HepG2 (cell line): ENCODE measurements around the gene ABHD6. TPM values are rescaled to one million over a fixed set of nuclear protein-coding genes. Genes with fewer than 3 reads are reported as not detected.

Experiments used
- CBX2 ChIP-seq, 2 experiments: fragments of 200-600 bp in 1 of 2; sonication (generic); formaldehyde crosslinking in 1 of 2; IDR thresholded peaks; 2 replicates each; pipeline versions ENCODE4 v1.7.0 to v1.8.1; 2018 to 2022; ENCODE audit warnings: low read depth in 2 of 2, low read length in 1 of 2, mild to moderate bottlenecking in 1 of 2, missing genetic modification reagents in 1 of 2
- FOXA1 ChIP-seq, 2 experiments: fragments of 450-650 bp in 1 of 2; sonication (generic) in 1 of 2; formaldehyde crosslinking in 1 of 2; IDR thresholded peaks; 2 replicates each; pipeline versions ENCODE4 v1.4.0 to v1.6.1; 2016 to 2020; ENCODE audit warnings: missing genetic modification reagents in 1 of 2
- RORA ChIP-seq: sonication (generic); formaldehyde crosslinking; IDR thresholded peaks from 2 replicates; pipeline ENCODE4 v1.5.0; 2020; ENCODE audit warnings: mild to moderate bottlenecking, missing genetic modification reagents, moderate library complexity
- SOX5 ChIP-seq: IDR thresholded peaks from 2 replicates; pipeline ENCODE4 v1.6.1; 2016; ENCODE audit warnings: borderline replicate concordance
- ZNF251 ChIP-seq: sonication (generic); formaldehyde crosslinking; IDR thresholded peaks from 2 replicates; pipeline ENCODE4 v1.9.0; 2021; ENCODE audit warnings: mild to moderate bottlenecking, missing genetic modification reagents
- ZNF446 ChIP-seq: sonication (generic); formaldehyde crosslinking; IDR thresholded peaks from 2 replicates; pipeline ENCODE4 v1.5.0; 2020; ENCODE audit warnings: mild to moderate bottlenecking, missing genetic modification reagents
- ZNF570 ChIP-seq: sonication (generic); formaldehyde crosslinking; IDR thresholded peaks from 2 replicates; pipeline ENCODE4 v1.4.0; 2020; ENCODE audit warnings: mild to moderate bottlenecking, missing genetic modification reagents, borderline replicate concordance
- ZSCAN12 ChIP-seq: sonication (generic); formaldehyde crosslinking; IDR thresholded peaks from 2 replicates; pipeline ENCODE4 v1.9.0; 2021; ENCODE audit warnings: mild to moderate bottlenecking, missing genetic modification reagents
- polyA plus RNA-seq, 8 experiments: library from polyadenylated mRNA; depleted of rRNA in 3 of 8; stranded (reverse) in 7 of 8; unstranded in 1 of 8; fragments of >200 nt; fragmentation: Illumina TruSeq in 4 of 8; extraction: Trizol in 4 of 8; gene quantifications; 2 replicates each; pipeline versions ENCODE4 v1.2.1 to v1.2.3, GENCODE V29; 2011 to 2016; ENCODE audit warnings: low read depth in 4 of 8, missing spikeins in 1 of 8, mixed read lengths in 1 of 8; ENCODE audit not compliant: insufficient read depth in 1 of 8
- total RNA-seq, 5 experiments: library from RNA; depleted of rRNA; stranded (reverse); fragments of >200 nt; fragmentation: Illumina TruSeq; extraction: Trizol; gene quantifications; 2 replicates each; pipeline ENCODE4 v1.2.3, GENCODE V29; 2016; ENCODE audit warnings: low read depth in 1 of 5
- TF ChIP-seq, protein P1 (sequence below): sonication (generic); formaldehyde crosslinking; conservative IDR thresholded peaks from 2 replicates; pipeline ENCODE4 v1.8.1; 2023; ENCODE audit warnings: missing genetic modification reagents
- TF ChIP-seq, protein P2 (sequence below): sonication (generic); formaldehyde crosslinking; IDR thresholded peaks from 2 replicates; pipeline ENCODE4 v1.8.0; 2022; ENCODE audit warnings: mild to moderate bottlenecking, missing genetic modification reagents, moderate library complexity
- TF ChIP-seq, protein P3 (sequence below): IDR thresholded peaks from 2 replicates; pipeline ENCODE4 v1.6.1; 2016; ENCODE audit warnings: control low read depth
- TF ChIP-seq, protein P4 (sequence below): IDR thresholded peaks from 2 replicates; pipeline ENCODE4 v1.6.1; 2018; ENCODE audit warnings: missing genetic modification reagents
- TF ChIP-seq, protein P5 (sequence below): IDR thresholded peaks from 2 replicates; pipeline ENCODE4 v1.6.1; 2016; ENCODE audit warnings: mild to moderate bottlenecking
- TF ChIP-seq, protein P6 (sequence below): IDR thresholded peaks from 2 replicates; pipeline ENCODE4 v1.6.1; 2012; ENCODE audit warnings: low read length, improper control_type of control experiment
- TF ChIP-seq, protein P7 (sequence below): IDR thresholded peaks from 2 replicates; pipeline ENCODE4 v1.6.1; 2016; ENCODE audit warnings: mild to moderate bottlenecking, missing biosample characterization, missing genetic modification reagents
- TF ChIP-seq, protein P8 (sequence below): sonication (generic); IDR thresholded peaks from 2 replicates; pipeline ENCODE4 v1.6.1; 2016; ENCODE audit warnings: low read depth, borderline replicate concordance

ABHD6 gene
- total and polyA plus RNA-seq, 2 of the 13 experiments (the other 11 are each of a cell fraction or from before 2014, with no cell fraction given) = 9.0 to 17.2 TPM

DNA sequence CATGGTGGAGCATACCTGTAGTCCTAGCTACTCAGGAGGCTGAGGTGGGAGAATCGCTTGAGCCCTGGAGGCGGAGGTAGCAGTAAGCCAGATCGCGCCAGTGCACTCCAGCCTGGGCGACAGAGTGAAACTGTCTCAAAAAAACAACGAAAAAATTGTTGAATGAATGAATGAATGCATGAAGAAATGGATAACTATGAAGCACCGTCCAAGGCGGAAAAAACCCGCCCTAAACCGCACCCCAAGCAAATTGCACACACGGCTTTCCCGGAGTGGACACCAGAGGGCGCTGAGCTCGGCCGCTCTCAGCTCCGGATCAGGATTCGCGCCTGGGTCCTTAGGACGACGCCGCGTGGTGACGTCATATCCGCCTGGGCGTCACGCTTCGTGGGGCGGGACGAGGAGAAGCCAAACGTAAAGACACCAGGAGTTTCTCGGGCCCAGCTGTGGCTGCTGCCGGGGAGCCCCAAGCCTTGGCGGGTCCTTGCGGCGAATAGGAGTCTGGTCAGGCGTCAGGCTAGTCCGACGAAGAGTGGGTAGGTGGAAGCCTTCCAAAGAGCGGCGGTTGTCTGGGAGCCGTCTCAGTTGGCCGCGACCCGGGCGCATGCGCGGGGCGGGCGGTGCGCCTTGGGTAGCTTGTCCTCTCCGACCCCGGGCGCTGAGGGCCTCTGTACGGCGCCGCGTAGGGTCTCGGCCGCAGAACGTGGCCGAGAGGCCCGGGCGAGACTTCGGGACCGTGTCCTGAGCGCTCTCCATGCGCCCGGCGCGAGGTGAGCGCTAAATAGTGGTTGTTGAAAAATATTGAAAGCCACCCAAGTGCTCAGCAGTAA lies 68.5 kb downstream of the ABHD6 start, which contains the start of the genes HTD2 and RPP14 (continued):
- TF ChIP-seq, protein P1, sequence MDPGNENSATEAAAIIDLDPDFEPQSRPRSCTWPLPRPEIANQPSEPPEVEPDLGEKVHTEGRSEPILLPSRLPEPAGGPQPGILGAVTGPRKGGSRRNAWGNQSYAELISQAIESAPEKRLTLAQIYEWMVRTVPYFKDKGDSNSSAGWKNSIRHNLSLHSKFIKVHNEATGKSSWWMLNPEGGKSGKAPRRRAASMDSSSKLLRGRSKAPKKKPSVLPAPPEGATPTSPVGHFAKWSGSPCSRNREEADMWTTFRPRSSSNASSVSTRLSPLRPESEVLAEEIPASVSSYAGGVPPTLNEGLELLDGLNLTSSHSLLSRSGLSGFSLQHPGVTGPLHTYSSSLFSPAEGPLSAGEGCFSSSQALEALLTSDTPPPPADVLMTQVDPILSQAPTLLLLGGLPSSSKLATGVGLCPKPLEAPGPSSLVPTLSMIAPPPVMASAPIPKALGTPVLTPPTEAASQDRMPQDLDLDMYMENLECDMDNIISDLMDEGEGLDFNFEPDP (CRISPR knock-in tag) = 0 out of 2 replicates have a peak, but pooled peaks have one; percentile 84
- TF ChIP-seq, protein P2, sequence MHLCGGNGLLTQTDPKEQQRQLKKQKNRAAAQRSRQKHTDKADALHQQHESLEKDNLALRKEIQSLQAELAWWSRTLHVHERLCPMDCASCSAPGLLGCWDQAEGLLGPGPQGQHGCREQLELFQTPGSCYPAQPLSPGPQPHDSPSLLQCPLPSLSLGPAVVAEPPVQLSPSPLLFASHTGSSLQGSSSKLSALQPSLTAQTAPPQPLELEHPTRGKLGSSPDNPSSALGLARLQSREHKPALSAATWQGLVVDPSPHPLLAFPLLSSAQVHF = no peak
- TF ChIP-seq SOX5 (peak; percentile 61), FOXA1 (IDR thresholded peaks at IDR 0.05) (no peak), FOXA1 (CRISPR knock-in tag; IDR thresholded peaks at IDR 0.05) (peak; percentile 43; the same call in 1 of the 2 replicates), ZSCAN12 (CRISPR knock-in tag) (no peak), CBX2 (IDR thresholded peaks at IDR 0.05; ENCODE audit: low read depth, low read length) (no peak), CBX2 (CRISPR knock-in tag; IDR thresholded peaks at IDR 0.05; ENCODE audit: low read depth) (no peak), ZNF570 (CRISPR knock-in tag) (no peak), ZNF251 (CRISPR knock-in tag) (no peak), ZNF446 (0 out of 2 replicates have a peak, but pooled peaks have one; percentile 22), RORA (CRISPR knock-in tag) (no peak)
- TF ChIP-seq, protein P3, sequence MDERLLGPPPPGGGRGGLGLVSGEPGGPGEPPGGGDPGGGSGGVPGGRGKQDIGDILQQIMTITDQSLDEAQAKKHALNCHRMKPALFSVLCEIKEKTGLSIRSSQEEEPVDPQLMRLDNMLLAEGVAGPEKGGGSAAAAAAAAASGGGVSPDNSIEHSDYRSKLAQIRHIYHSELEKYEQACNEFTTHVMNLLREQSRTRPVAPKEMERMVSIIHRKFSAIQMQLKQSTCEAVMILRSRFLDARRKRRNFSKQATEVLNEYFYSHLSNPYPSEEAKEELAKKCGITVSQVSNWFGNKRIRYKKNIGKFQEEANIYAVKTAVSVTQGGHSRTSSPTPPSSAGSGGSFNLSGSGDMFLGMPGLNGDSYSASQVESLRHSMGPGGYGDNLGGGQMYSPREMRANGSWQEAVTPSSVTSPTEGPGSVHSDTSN (CRISPR knock-in tag) = no peak
- TF ChIP-seq, protein P4, sequence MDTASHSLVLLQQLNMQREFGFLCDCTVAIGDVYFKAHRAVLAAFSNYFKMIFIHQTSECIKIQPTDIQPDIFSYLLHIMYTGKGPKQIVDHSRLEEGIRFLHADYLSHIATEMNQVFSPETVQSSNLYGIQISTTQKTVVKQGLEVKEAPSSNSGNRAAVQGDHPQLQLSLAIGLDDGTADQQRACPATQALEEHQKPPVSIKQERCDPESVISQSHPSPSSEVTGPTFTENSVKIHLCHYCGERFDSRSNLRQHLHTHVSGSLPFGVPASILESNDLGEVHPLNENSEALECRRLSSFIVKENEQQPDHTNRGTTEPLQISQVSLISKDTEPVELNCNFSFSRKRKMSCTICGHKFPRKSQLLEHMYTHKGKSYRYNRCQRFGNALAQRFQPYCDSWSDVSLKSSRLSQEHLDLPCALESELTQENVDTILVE = peak; percentile 92; the same call in 1 of the 2 replicates
- TF ChIP-seq, protein P5, sequence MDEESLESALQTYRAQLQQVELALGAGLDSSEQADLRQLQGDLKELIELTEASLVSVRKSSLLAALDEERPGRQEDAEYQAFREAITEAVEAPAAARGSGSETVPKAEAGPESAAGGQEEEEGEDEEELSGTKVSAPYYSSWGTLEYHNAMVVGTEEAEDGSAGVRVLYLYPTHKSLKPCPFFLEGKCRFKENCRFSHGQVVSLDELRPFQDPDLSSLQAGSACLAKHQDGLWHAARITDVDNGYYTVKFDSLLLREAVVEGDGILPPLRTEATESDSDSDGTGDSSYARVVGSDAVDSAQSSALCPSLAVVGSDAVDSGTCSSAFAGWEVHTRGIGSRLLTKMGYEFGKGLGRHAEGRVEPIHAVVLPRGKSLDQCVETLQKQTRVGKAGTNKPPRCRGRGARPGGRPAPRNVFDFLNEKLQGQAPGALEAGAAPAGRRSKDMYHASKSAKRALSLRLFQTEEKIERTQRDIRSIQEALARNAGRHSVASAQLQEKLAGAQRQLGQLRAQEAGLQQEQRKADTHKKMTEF (CRISPR knock-in tag) = peak; percentile 93
- TF ChIP-seq, protein P6, sequence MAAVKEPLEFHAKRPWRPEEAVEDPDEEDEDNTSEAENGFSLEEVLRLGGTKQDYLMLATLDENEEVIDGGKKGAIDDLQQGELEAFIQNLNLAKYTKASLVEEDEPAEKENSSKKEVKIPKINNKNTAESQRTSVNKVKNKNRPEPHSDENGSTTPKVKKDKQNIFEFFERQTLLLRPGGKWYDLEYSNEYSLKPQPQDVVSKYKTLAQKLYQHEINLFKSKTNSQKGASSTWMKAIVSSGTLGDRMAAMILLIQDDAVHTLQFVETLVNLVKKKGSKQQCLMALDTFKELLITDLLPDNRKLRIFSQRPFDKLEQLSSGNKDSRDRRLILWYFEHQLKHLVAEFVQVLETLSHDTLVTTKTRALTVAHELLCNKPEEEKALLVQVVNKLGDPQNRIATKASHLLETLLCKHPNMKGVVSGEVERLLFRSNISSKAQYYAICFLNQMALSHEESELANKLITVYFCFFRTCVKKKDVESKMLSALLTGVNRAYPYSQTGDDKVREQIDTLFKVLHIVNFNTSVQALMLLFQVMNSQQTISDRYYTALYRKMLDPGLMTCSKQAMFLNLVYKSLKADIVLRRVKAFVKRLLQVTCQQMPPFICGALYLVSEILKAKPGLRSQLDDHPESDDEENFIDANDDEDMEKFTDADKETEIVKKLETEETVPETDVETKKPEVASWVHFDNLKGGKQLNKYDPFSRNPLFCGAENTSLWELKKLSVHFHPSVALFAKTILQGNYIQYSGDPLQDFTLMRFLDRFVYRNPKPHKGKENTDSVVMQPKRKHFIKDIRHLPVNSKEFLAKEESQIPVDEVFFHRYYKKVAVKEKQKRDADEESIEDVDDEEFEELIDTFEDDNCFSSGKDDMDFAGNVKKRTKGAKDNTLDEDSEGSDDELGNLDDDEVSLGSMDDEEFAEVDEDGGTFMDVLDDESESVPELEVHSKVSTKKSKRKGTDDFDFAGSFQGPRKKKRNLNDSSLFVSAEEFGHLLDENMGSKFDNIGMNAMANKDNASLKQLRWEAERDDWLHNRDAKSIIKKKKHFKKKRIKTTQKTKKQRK = no peak
- TF ChIP-seq, protein P7, sequence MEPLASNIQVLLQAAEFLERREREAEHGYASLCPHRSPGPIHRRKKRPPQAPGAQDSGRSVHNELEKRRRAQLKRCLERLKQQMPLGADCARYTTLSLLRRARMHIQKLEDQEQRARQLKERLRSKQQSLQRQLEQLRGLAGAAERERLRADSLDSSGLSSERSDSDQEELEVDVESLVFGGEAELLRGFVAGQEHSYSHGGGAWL (CRISPR knock-in tag) = peak; percentile 87
- TF ChIP-seq, protein P8, sequence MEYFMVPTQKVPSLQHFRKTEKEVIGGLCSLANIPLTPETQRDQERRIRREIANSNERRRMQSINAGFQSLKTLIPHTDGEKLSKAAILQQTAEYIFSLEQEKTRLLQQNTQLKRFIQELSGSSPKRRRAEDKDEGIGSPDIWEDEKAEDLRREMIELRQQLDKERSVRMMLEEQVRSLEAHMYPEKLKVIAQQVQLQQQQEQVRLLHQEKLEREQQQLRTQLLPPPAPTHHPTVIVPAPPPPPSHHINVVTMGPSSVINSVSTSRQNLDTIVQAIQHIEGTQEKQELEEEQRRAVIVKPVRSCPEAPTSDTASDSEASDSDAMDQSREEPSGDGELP = peak; percentile 73; the same call in 1 of the 2 replicates
